HG02798 (cell line): ENCODE data around the gene TMEM243.
"Not testable (repeated sequence)": the region's sequence is repeated elsewhere in the genome, so short reads cannot be mapped to it uniquely, and the experiment has no call there.

Experiments used
- ATAC-seq: cut with Tn5 transposase; IDR thresholded peaks from one replicate; pipeline ENCODE4 v1.9.1; 2021; ENCODE audit warnings: mild to moderate bottlenecking; ENCODE audit not compliant: unreplicated experiment, poor library complexity

Gene TMEM243

GRCh38 chr7:87219545-87220025 lies at the start of gene TMEM243:
TMEM243 (minus strand) TSS chr7:87219732; CDS start chr7:87219503, 229 bp downstream.
- peak; percentile 56 for ATAC-seq

- peak; percentile 76 for ATAC-seq
Observed at GRCh38 chr7:87267239-87267900, 47.8 kb upstream of the TMEM243 start.

DNA sequence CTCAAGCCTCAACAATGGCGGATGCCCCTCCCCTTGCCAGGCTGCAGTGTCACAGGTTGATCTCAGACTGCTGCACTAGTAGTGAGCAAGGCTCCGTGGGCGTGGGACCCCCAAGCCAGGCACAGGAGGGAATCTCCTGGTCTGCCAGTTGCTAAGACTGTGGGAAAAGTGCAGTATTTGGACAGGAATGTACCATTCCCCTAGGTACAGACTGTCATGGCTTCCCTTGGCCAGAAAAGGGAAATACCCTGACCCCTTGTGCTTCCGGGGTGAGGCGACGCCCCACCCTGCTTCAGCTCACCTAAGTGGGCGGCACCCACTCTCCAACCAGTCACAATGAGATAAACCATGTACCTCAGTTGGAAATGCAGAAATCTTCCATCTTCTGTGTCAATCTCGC lies 44.0 kb upstream of the TMEM243 start:
- ATAC-seq = no peak

DNA sequence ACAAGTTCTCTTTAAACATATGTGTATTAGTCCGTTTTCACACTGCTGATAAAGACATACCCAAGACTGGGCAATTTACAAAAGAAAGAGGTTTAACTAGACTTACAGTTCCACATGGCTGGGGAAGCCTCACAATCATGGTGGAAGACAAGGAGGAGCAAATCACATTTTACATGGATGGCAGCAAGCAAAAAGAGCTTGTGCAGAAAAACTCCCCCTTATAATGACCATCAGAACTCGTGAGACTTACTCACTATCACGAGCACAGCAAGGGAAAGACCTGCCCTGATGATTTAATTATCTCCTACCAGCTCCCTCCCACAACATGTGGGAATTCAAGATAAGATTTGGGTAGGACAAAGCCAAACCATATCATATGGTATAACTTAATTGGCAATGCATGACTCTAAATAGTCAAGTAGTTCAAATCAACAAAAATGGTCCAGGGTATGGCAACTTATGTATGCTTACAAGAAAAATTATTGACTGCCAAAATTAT lies 34.1 kb upstream of the TMEM243 start:
- ATAC-seq = no peak

- ATAC-seq = not testable (repeated sequence)
Observed at GRCh38 chr7:87245671-87246070, 26.1 kb upstream of the TMEM243 start.

- not testable (repeated sequence) for ATAC-seq
Observed at GRCh38 chr7:87238464-87239051, 19.0 kb upstream of the TMEM243 start.

GRCh38 chr7:87234949-87235348 lies 15.4 kb upstream of the TMEM243 start:
- no peak for ATAC-seq

GRCh38 chr7:87231711-87232110 lies 12.2 kb upstream of the TMEM243 start:
- no peak for ATAC-seq

DNA sequence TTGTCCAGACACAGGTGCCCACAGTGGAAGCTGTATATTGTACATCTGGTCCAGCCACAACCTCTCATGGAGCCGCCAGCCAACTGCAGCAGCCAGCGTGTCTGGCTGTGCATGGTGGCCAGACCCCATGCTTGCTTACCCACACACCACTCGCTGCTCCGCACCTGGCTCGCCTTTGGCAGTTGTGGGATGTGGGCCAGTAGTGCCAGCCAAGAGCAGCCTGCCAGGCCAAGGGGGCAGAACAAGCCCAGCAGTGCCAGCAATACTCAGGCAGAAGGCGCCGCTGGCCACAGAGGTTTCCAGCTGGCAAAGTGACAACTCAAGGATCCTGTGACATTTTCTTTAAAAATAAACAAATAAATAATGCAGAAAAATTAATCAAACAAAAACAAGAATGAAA lies 11.7 kb upstream of the TMEM243 start:
- no peak for ATAC-seq

DNA sequence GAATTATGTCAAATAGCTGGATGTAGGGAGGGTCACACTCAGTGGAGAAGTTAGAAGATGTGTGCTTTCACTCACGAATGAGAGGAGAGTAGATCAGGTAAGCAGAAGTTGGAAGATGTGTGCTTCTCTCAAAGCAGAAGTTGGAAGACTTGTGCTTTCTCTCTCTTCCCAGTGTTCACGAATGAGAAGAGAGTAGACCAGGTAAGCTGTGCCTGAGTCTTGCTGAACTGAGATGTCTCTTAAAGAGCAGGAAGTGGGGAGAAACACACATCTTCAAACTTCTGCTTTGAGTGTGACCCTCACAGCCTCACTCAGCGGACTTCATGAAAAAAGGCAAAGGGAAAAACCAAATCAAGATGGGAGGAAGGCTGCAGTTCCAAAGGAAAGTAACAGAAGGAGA lies 7.0 kb upstream of the TMEM243 start:
- peak; percentile 34 for ATAC-seq

GRCh38 chr7:87225696-87226095 lies 6.2 kb upstream of the TMEM243 start:
- no peak for ATAC-seq

GRCh38 chr7:87223666-87224065 lies 4.1 kb upstream of the TMEM243 start:
- no peak for ATAC-seq

- ATAC-seq = no peak
Observed at GRCh38 chr7:87220734-87221215, 1.2 kb upstream of the TMEM243 start.

DNA sequence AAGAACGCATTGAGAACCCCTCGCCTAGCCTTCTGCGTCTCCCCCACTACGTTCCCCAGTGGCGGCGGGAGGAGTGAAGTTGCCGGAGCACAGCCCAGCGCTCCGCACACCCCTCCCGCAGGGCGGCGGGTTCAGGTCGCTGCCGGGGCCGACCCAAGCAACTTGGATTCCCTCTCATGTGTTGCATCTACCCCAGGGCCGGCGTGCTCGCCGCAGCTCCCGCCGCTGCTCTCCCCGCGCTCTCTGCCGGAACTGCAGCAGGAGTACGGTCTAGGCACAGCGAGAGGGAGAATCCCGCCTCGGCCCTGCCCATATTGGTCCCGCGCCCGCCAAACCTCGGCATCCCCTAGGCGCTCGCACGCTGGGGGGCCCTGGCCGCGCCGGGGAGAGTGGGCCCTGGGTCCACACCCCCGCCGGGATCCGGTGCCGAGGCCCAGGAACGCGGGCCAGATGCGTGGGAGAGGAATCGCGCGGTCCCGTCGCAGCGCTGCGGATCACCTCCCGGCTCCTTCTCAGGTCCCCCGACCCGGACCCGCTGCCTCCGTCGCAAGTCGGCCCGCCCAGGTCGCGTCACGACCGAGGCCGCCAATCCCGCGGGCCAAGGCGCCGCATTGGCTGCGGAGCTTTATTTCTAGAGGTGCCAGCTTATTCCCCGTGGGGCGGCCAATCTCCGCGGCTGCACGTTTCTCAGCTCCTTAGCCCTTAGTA lies 648 bp upstream of the TMEM243 start:
- peak; percentile 45 for ATAC-seq

DNA sequence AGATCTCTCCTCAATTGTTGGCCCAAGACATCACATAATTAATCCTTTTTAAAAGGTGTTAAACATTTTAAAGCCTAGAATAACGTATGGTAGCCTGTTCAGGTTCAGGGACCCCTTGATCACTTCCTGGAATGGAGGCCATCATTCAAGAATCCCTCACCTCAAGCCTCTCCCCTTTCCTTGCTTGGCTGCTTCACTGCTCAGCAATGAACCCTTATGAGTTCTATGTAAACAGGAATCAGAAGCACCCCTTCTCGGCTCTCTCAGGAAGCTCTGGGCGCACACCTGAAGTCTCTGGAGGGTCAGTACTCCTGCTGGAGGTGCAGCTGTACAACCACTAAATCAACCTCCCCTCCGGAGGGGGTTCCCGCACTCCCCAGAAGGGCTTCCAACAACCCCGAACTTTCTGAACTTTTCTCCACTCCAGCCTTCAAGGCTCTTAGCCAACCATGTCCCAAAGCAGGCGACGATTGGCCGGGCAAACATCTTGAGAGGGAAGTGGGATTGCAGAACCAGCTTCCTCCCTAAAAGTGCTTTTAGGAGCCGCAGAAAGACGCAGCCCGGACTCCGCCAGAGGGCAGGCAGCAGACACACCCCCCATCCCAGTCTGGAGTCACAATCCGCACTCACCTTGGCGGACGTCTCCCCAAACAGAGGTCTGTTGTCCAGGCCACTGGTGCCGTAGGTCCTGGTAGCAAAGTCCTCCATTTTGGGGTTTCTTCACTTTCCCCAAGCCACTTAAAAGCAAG lies 562 bp downstream of the TMEM243 start:
- ATAC-seq = peak; percentile 10

GRCh38 chr7:87217983-87218653 lies 1.4 kb downstream of the TMEM243 start:
- ATAC-seq = no peak

DNA sequence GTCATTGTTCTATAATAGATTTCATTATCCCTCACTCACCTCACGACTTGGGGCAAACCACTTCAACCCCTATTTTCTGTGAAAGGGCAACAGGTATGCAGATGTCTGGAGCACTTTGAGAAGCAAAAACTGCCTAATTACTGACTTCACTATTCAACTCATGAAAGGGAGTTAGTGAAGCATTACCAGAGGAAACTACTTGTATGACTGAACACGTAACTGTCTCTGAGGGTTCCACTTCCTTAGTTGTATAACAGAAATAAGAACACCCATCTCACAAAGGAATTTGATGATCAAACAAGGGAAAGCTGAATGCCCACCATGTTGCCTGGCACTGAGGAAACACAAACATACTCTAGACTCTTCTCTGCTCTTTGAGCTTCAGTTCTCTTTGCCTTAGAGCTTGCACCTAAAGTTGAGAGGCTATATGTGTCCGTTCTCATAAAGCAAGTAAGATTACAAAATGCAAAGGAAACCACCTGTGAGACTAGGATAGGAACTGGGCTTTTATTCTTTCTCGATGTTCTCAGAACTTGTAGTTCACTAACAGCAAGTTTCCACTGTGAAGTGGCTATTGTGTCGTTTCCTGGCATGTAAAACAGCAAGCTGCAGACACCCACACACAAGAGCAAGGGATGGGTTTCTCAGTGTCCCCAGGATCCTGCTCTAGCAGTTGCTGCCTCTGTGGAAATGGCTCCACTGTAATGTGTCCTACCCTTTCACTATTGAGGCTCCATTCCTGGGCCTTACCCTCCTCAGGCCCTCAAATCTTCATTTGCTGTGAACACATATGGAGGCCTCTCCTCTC lies 2.6 kb downstream of the TMEM243 start:
- ATAC-seq = peak; percentile 58

DNA sequence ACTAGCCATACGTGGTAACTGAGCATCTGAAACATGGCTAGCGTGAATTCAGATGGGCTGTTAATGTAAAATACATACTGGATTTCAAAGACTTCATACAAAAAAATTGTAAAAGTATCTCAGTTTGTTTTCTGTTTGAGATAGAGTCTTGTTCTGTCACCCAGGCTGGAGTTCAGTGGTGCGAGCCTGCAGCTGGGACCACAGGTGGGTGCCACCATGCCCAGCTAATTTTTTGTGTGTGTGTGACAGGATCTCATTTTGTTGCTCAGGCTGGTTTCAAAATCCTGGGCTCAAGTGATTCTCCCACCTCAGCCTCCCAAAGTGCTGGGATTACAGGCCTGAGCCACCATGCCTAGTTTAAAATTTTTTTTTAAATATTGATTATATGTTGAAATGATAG lies 4.5 kb downstream of the TMEM243 start:
- ATAC-seq = no peak

DNA sequence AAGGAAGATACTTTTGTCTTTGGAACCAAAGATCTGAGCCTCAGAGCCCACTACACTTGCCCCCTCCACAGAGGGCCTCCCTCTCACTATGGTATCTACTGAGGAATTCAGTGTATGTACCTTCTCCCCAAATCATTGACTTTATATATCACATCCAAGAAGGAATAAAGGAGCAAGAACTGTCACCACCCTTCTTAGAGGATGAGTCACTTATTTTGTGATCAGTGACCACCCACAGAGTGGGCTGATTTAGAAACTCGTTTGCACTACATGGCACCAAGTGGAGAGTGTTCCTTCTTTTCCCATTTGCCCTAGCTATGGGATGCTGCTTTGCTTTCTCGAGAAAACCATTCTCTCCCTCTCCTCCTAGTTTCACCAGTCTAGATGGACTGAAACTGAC lies 5.7 kb downstream of the TMEM243 start:
- ATAC-seq = no peak
